ENCODE results near the gene CHD6. TPM values are rescaled to one million over a fixed set of nuclear protein-coding genes. Genes with fewer than 3 reads are reported as not detected.

CHD6 gene
- total RNA-seq, 2 experiments from 2014 or later = 26.9 to 45.7 TPM

DNA sequence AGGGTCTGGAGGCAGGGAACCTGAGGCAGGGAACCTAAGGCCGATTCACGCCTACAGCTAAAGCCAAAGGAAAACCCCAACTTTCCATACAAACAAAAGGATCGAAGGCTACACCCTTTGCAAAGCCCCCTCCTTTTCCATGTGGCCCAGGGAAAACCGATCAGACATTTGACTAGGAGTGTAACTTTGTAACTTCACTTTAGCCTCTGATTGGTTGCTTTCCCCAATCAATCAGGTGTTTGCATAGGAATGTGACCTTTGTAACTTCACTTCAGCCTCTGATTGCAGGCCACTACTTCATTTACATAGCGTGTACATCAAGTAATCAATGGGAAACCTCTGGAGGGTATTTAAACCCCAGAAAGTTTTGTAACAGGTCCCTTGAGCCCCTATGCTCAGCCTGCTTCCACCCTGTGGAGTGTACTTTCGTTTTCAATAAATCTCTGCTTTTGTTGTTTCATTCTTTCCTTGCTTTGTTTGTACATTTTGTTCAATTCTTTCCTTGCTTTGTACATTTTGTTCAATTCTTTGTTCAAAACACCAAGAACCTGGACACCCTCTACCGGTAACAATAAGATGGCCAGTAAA, 43.3 kb downstream of the CHD6 start:
- Histone ChIP-seq H3K4me2 (ENCODE audit: low read length) (no peak overlapping the region), H3K9me3 (ENCODE audit: low read length) (peaks cover 16% of the 10 kb centered on the region; the same call in 1 of the 2 replicates), H3K27ac (ENCODE audit: low read depth, low read length, poor library complexity, severe bottlenecking) (no peak overlapping the region), H2AFZ (ENCODE audit: low read length) (no peak overlapping the region), H3K36me3 (ENCODE audit: insufficient read depth, low read length) (no peaks in the 10 kb centered on the region; the same call in 1 of the 2 replicates), H3K9me2 (ENCODE audit: insufficient read depth, low read length) (no peaks in the 10 kb centered on the region), H3K4me3 (ENCODE audit: low read depth, low read length, poor library complexity, severe bottlenecking) (no peak overlapping the region), H3K4me1 (ENCODE audit: insufficient read depth, low read length, poor library complexity, severe bottlenecking) (peaks cover 13% of the 10 kb centered on the region), H4K20me1 (ENCODE audit: insufficient read depth, low read length) (peaks cover 7% of the 10 kb centered on the region), H3K79me2 (ENCODE audit: insufficient read depth, low read depth, low read length) (peaks cover 55% of the 10 kb centered on the region; the same call in 1 of the 2 replicates)
- ChIA-PET CTCF (ENCODE audit: unreplicated experiment) (no interaction called here), POLR2A (no interaction called here)
- no TSS peak for BruUV-seq (replicated peaks)
- TF ChIP-seq, protein P1, sequence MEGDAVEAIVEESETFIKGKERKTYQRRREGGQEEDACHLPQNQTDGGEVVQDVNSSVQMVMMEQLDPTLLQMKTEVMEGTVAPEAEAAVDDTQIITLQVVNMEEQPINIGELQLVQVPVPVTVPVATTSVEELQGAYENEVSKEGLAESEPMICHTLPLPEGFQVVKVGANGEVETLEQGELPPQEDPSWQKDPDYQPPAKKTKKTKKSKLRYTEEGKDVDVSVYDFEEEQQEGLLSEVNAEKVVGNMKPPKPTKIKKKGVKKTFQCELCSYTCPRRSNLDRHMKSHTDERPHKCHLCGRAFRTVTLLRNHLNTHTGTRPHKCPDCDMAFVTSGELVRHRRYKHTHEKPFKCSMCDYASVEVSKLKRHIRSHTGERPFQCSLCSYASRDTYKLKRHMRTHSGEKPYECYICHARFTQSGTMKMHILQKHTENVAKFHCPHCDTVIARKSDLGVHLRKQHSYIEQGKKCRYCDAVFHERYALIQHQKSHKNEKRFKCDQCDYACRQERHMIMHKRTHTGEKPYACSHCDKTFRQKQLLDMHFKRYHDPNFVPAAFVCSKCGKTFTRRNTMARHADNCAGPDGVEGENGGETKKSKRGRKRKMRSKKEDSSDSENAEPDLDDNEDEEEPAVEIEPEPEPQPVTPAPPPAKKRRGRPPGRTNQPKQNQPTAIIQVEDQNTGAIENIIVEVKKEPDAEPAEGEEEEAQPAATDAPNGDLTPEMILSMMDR (conservative IDR thresholded peaks at IDR 0.05; ENCODE audit: low read length) = no peak
- TF ChIP-seq EZH2phosphoT487 (IDR thresholded peaks at IDR 0.05; ENCODE audit: borderline replicate concordance, low read depth, low read length) = no peak
- no peak for DNase-seq (ENCODE audit: low spot score)
- intact Hi-C loops (cut with micrococcal nuclease; ENCODE audit: unreplicated experiment) = no loop called here

DNA sequence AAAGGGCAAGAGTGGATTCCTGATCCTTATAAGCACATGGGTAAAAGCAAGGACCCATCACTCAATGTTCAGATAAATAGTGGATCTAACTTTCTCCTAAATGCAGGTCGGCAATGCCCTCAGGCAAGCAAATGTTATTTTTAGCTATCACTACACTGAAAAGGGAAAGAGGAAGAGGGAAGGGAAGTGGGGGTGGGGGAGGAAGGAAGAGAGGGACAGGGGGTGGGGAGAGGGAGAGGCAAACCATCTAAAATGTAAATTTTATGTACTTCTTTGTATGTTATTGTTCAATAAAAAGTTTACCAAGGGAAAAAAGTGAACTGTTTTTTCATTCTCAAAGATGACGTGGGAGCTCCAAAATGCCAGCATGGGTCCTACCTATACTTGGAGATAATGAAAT, 44.2 kb downstream of the CHD6 start:
- peaks cover 13% of the 10 kb centered on the region for H3K4me1 ChIP-seq (ENCODE audit: insufficient read depth, low read length, poor library complexity, severe bottlenecking)
- intact Hi-C loops (cut with micrococcal nuclease; ENCODE audit: unreplicated experiment) = no loop called here
- peaks cover 7% of the 10 kb centered on the region for H4K20me1 ChIP-seq (ENCODE audit: insufficient read depth, low read length)
- no peak overlapping the region for H3K27ac ChIP-seq (ENCODE audit: low read depth, low read length, poor library complexity, severe bottlenecking)
- DNase-seq (ENCODE audit: low spot score) = no peak
- H3K9me2 ChIP-seq (ENCODE audit: insufficient read depth, low read length) = no peaks in the 10 kb centered on the region
- H3K36me3 ChIP-seq (ENCODE audit: insufficient read depth, low read length) = no peaks in the 10 kb centered on the region; the same call in 1 of the 2 replicates
- H3K4me2 ChIP-seq (ENCODE audit: low read length) = no peak overlapping the region
- H3K4me3 ChIP-seq (ENCODE audit: low read depth, low read length, poor library complexity, severe bottlenecking) = no peak overlapping the region
- peaks cover 16% of the 10 kb centered on the region; the same call in 1 of the 2 replicates for H3K9me3 ChIP-seq (ENCODE audit: low read length)
- BruUV-seq (replicated peaks) = no TSS peak
- H3K79me2 ChIP-seq (ENCODE audit: insufficient read depth, low read depth, low read length) = peaks cover 57% of the 10 kb centered on the region; the same call in 1 of the 2 replicates
- CTCF ChIA-PET (ENCODE audit: unreplicated experiment) = no interaction called here
- TF ChIP-seq, protein P1 (conservative IDR thresholded peaks at IDR 0.05; ENCODE audit: low read length) = no peak
- no peak for TF ChIP-seq EZH2phosphoT487 (IDR thresholded peaks at IDR 0.05; ENCODE audit: borderline replicate concordance, low read depth, low read length)
- POLR2A ChIA-PET = no interaction called here
- H2AFZ ChIP-seq (ENCODE audit: low read length) = no peak overlapping the region

DNA sequence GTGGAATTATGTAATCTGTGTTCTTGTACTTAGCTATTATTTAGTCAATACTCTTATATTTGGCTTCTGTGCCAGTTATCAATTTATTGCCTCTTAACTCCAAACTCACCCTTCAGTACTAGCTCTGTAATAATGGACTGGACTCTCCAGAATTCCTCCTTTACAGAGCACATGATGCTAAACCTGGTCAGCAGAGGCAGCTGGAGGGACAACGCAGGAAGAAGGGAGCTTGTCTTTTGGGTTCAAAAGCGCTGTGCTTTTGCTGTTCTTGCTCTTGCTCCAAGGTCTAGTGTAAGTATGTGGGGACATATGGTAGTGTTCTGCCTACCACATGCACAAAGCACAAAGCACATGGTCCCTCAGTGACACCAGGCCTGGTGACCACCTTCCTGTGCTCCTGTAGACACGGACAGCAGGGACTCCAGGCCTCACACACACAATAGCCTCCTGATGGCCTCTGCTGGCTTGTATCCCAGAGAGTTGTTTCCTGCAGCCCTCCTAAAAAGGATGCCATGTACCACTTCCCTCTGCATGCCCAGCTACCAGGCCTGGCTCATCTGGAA, 46.1 kb downstream of the CHD6 start:
- no peaks in the 10 kb centered on the region; the same call in 1 of the 2 replicates for H3K36me3 ChIP-seq (ENCODE audit: insufficient read depth, low read length)
- no peak overlapping the region for H3K27ac ChIP-seq (ENCODE audit: low read depth, low read length, poor library complexity, severe bottlenecking)
- H3K4me2 ChIP-seq (ENCODE audit: low read length) = no peak overlapping the region
- H3K4me1 ChIP-seq (ENCODE audit: insufficient read depth, low read length, poor library complexity, severe bottlenecking) = peaks cover 13% of the 10 kb centered on the region
- no peak for DNase-seq (ENCODE audit: low spot score)
- no peak overlapping the region for H3K4me3 ChIP-seq (ENCODE audit: low read depth, low read length, poor library complexity, severe bottlenecking)
- no peak overlapping the region for H2AFZ ChIP-seq (ENCODE audit: low read length)
- TF ChIP-seq, protein P1 (conservative IDR thresholded peaks at IDR 0.05; ENCODE audit: low read length) = peak; percentile 45
- TF ChIP-seq EZH2phosphoT487 (IDR thresholded peaks at IDR 0.05; ENCODE audit: borderline replicate concordance, low read depth, low read length) = no peak
- no peaks in the 10 kb centered on the region for H3K9me2 ChIP-seq (ENCODE audit: insufficient read depth, low read length)
- H3K79me2 ChIP-seq (ENCODE audit: insufficient read depth, low read depth, low read length) = peaks cover 54% of the 10 kb centered on the region; the same call in 1 of the 2 replicates
- POLR2A ChIA-PET = interaction anchor here (0.6 to 1.6 kb wide), 4 partner anchors 12 to 32 kb away, joined by 3 to 4 read pairs (median 3); no protein-coding TSS in a partner anchor
- CTCF ChIA-PET (ENCODE audit: unreplicated experiment) = no interaction called here
- BruUV-seq (replicated peaks) = no TSS peak
- H4K20me1 ChIP-seq (ENCODE audit: insufficient read depth, low read length) = peaks cover 7% of the 10 kb centered on the region
- intact Hi-C loops (cut with micrococcal nuclease; ENCODE audit: unreplicated experiment) = no loop called here
- H3K9me3 ChIP-seq (ENCODE audit: low read length) = peaks cover 16% of the 10 kb centered on the region; the same call in 1 of the 2 replicates

Data from OCI-LY7 (cell line).